Endothelial cell of umbilical vein (primary cell): ENCODE data around the gene NPIPB6. TPM values are rescaled to one million over a fixed set of nuclear protein-coding genes. Genes with fewer than 3 reads are reported as not detected.
"Not testable (repeated sequence)": the region's sequence is repeated elsewhere in the genome, so short reads cannot be mapped to it uniquely, and the experiment has no call there.

Source experiments
- BruUV-seq: library from RNA; stranded (reverse); fragments of 400-500 nt; replicated peaks from 2 replicates; lab custom pipeline; 2021; lab: Mats Ljungman, UMichigan
- CTCF ChIA-PET: fragments of 300-600, 350-600 bp; sonication (Branson Sonifier 250); formaldehyde crosslinking; loops from one replicate; lab custom pipeline; 2021; ENCODE audit warnings: antibody characterized with exemption, inconsistent platforms; lab: Charles Lee
- POLR2A ChIA-PET: fragments of 300-600, 350-600 bp; sonication (Branson Sonifier 250); formaldehyde crosslinking; loops from one replicate; lab custom pipeline; 2021; ENCODE audit warnings: antibody characterized with exemption, inconsistent platforms; lab: Charles Lee
- DNase-seq: peaks from one replicate; pipeline ENCODE4 v3.0.0-alpha.2; 2011; ENCODE audit warnings: low read depth, low spot score
- FAIRE-seq: peaks from 2 replicates; lab custom pipeline; 2011; peaks lifted over from hg19 to GRCh38; lab: Jason Lieb, UNC
- H2AFZ ChIP-seq: 2 replicates; pipeline ENCODE4 v1.6.0; 2012; ENCODE audit warnings: low read depth, low read length, control low read depth, inconsistent platforms
- H3K27ac ChIP-seq: 2 replicates; pipeline ENCODE4 v1.5.1; 2011; ENCODE audit warnings: low read depth, mild to moderate bottlenecking, control low read depth, low read length, moderate library complexity; ENCODE audit not compliant: insufficient read depth
- H3K27me3 ChIP-seq, 2 experiments: 2 replicates each; pipeline versions ENCODE4 v1.6.0 to v1.6.1; 2011; ENCODE audit warnings: low read length in 2 of 2, mixed read lengths in 1 of 2; ENCODE audit not compliant: control insufficient read depth in 2 of 2, insufficient read depth in 2 of 2
- H3K36me3 ChIP-seq, 2 experiments: 2 replicates in 1 of 2; 3 replicates in 1 of 2; pipeline ENCODE4 v1.5.1; 2011; ENCODE audit warnings: low read length in 2 of 2, mild to moderate bottlenecking in 1 of 2, moderate library complexity in 1 of 2; ENCODE audit not compliant: control insufficient read depth in 2 of 2, insufficient read depth in 2 of 2; ENCODE audit errors: extremely low read depth in 1 of 2
- H3K4me1 ChIP-seq: 3 replicates; pipeline ENCODE4 v1.5.1; 2011; ENCODE audit warnings: mild to moderate bottlenecking, low read length; ENCODE audit not compliant: control insufficient read depth, insufficient read depth; ENCODE audit errors: extremely low read depth
- H3K4me2 ChIP-seq: 2 replicates; pipeline ENCODE4 v1.6.1; 2011; ENCODE audit warnings: low read length, control low read depth, mixed read lengths; ENCODE audit not compliant: insufficient read depth
- H3K4me3 ChIP-seq, 3 experiments: fragments of 200-600 bp in 1 of 3; sonication (generic), shearing (Covaris generic) in 1 of 3; replicated peaks in 1 of 3; 2 replicates each; pipeline ENCODE4 v1.5.1; 2011 to 2016; ENCODE audit warnings: control low read depth in 3 of 3, low read length in 3 of 3, mild to moderate bottlenecking in 2 of 3, inconsistent platforms in 1 of 3, low read depth in 1 of 3, moderate library complexity in 1 of 3; ENCODE audit not compliant: insufficient read depth in 1 of 3
- H3K79me2 ChIP-seq: 2 replicates; pipeline ENCODE4 v1.6.0; 2012; ENCODE audit warnings: low read length, inconsistent platforms; ENCODE audit not compliant: control insufficient read depth, insufficient read depth
- H3K9ac ChIP-seq: replicated peaks from 2 replicates; pipeline ENCODE3; 2011; ENCODE audit warnings: low read length, control low read depth; ENCODE audit not compliant: insufficient read depth; ENCODE audit errors: extremely low read depth
- H3K9me1 ChIP-seq: replicated peaks from 3 replicates; pipeline ENCODE4 v1.6.0; 2011; ENCODE audit warnings: mild to moderate bottlenecking, low read length; ENCODE audit not compliant: control insufficient read depth, insufficient read depth; ENCODE audit errors: extremely low read depth
- H3K9me3 ChIP-seq: replicated peaks from 2 replicates; pipeline ENCODE4 v1.5.1; 2012; ENCODE audit warnings: low read length, inconsistent platforms; ENCODE audit not compliant: control insufficient read depth, insufficient read depth
- H4K20me1 ChIP-seq: replicated peaks from 2 replicates; pipeline ENCODE3; 2011; ENCODE audit warnings: mild to moderate bottlenecking, low read length; ENCODE audit not compliant: control insufficient read depth, insufficient read depth; ENCODE audit errors: extremely low read depth
- dilution Hi-C: fragments of 300-500 bp; cut with MboI; formaldehyde crosslinking; loops from one replicate; pipeline ENCODE4 v1.15.0; 2019; ENCODE audit warnings: low sequenced_read_pairs; ENCODE audit not compliant: extremely low pct_ligation_motif_present
- intact Hi-C: fragments of 100-400 bp; cut with micrococcal nuclease; formaldehyde crosslinking; loops from one replicate; pipeline ENCODE4 v1.10.0; 2022
- polyA plus RNA-seq, 4 experiments: library from polyadenylated mRNA; depleted of rRNA in 3 of 4; stranded (reverse) in 3 of 4; unstranded in 1 of 4; fragments of >200 nt; gene quantifications; 2 replicates each; pipeline versions ENCODE4 v1.2.1 to v1.2.3, GENCODE V29; 2011 to 2012; ENCODE audit warnings: missing spikeins in 1 of 4
- total RNA-seq: library from RNA; stranded (reverse); gene quantifications from 2 replicates; pipeline ENCODE4 v1.2.3, GENCODE V29; 2021

NPIPB6 gene
- total and polyA plus RNA-seq, 2 donors (not counting 3 experiments of a cell fraction or from before 2014, with no cell fraction given): 5.0 TPM; not detected in 1

- H3K79me2 ChIP-seq, H3K9me1 ChIP-seq, H3K27me3 ChIP-seq, H3K4me3 ChIP-seq, H2AFZ ChIP-seq, H3K9ac ChIP-seq, POLR2A ChIA-PET, H3K4me1 ChIP-seq, H3K9me3 ChIP-seq, BruUV-seq, DNase-seq, H3K36me3 ChIP-seq, dilution Hi-C loops, intact Hi-C loops, CTCF ChIA-PET, H3K4me2 ChIP-seq, H3K27ac ChIP-seq, FAIRE-seq, H4K20me1 ChIP-seq: not testable (repeated sequence)
These were observed 25.1 kb downstream of the NPIPB6 start for GRCh38 chr16:28338230-28338629.

DNA sequence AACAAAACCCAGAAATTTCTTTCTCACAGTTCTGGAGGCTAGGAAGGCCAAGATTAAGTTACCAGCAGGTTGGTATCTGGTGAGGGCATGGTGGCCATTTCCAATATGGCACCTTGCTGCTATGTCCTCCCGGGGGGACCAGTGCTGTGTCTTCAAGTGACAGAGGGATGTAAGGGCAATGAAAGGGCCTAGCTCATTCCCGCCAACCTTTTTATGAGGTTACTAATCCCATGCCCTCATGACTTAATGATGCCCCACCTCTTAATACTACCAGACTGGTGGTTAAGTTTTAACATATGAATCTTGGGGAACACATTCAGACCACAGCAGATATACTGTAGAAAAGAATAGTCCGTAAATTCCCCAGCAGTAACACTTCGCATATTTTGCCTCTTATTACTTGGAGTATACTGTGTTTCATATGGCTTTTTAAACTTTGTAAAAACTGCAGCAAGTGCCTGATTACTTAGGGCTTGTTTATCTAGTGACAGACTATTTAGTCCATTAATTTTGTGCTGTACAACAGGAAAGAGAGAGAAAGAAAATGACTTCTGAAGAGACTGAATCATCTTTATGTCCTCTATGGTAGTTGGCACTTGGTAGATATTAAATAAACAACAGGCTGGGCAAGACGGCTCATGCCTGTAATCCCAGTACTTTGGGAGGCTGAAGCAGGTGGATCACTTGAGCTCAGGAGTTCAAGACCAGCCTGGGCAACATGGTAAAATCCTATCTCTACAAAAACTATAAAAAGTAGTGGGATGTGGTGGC is 26.2 kb downstream of the NPIPB6 start:
- H4K20me1 ChIP-seq, dilution Hi-C loops, CTCF ChIA-PET, H3K4me2 ChIP-seq, H3K36me3 ChIP-seq, H3K27ac ChIP-seq, H3K9ac ChIP-seq, intact Hi-C loops, H3K4me3 ChIP-seq, H3K4me1 ChIP-seq, DNase-seq, H3K9me1 ChIP-seq, POLR2A ChIA-PET, H3K79me2 ChIP-seq, H3K27me3 ChIP-seq, BruUV-seq, H3K9me3 ChIP-seq, H2AFZ ChIP-seq, FAIRE-seq: not testable (repeated sequence)

DNA sequence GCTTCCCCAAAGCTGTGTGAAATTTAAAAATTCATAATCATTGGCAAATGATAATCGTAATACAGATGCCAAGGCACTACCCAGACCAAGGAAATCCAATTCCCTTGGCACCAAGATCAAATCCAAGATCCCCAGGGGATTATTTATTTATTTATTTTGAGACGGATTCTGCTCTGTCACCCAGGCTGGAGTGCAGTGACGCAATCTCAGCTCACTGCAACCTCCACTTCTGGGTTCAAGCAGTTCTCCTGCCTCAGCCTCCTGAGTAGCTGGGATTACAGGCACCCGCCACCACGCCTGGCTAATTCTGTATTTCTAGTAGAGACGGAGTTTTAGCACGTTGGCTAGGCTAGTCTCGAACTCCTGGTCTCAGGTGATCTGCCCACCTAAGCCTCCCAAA is 27.6 kb downstream of the NPIPB6 start:
- H3K27ac ChIP-seq, dilution Hi-C loops, H3K27me3 ChIP-seq, H3K4me3 ChIP-seq, intact Hi-C loops, H2AFZ ChIP-seq, H3K4me2 ChIP-seq, CTCF ChIA-PET, H4K20me1 ChIP-seq, H3K9me3 ChIP-seq, H3K36me3 ChIP-seq, BruUV-seq, H3K79me2 ChIP-seq, DNase-seq, H3K9ac ChIP-seq, H3K9me1 ChIP-seq, FAIRE-seq, H3K4me1 ChIP-seq, POLR2A ChIA-PET: not testable (repeated sequence)

GRCh38 chr16:28332632-28333031 is 30.7 kb downstream of the NPIPB6 start:
- H3K9me1 ChIP-seq, H3K4me2 ChIP-seq, CTCF ChIA-PET, H3K79me2 ChIP-seq, H3K27me3 ChIP-seq, H4K20me1 ChIP-seq, H3K36me3 ChIP-seq, FAIRE-seq, H3K9me3 ChIP-seq, DNase-seq, H3K4me3 ChIP-seq, POLR2A ChIA-PET, BruUV-seq, H2AFZ ChIP-seq, H3K4me1 ChIP-seq, H3K9ac ChIP-seq, H3K27ac ChIP-seq, intact Hi-C loops, dilution Hi-C loops: not testable (repeated sequence)
